ENCODE data around the gene NCS1.

NCS1 gene

GRCh38 chr9:130225586-130225985, 53.4 kb downstream of the NCS1 start:
- POLR2A ChIA-PET, result no interaction called here
- Histone ChIP-seq H3K4me1 (ENCODE audit: control insufficient read depth, insufficient read depth, low read length) (no peaks in the 10 kb centered on the region), H3K4me3 (ENCODE audit: low read depth, low read length) (no peak overlapping the region), H3K36me3 (ENCODE audit: control insufficient read depth in 2 of 2, insufficient read depth in 1 of 2, low read length in 2 of 2) (peaks cover 4 to 35% of the 10 kb centered on the region in 2 experiments; a peak in 2 of 3 replicates), H3K9me3 (ENCODE audit: control insufficient read depth, insufficient read depth, low read depth, low read length) (no peaks in the 10 kb centered on the region), H3K27ac (ENCODE audit: extremely low read depth, low read depth, low read length) (no peak overlapping the region)
- CTCF ChIA-PET, result interaction anchor here (1.2 kb wide), 2 partner anchors 11 to 119 kb away, joined by 5 to 6 read pairs; no protein-coding TSS in a partner anchor
- TF ChIP-seq ZNF423 (tag by site-specific recombination; IDR thresholded peaks at IDR 0.05) (no peak), ZNF530 (tag by site-specific recombination; IDR thresholded peaks at IDR 0.05; ENCODE audit: low read depth) (no peak)

DNA sequence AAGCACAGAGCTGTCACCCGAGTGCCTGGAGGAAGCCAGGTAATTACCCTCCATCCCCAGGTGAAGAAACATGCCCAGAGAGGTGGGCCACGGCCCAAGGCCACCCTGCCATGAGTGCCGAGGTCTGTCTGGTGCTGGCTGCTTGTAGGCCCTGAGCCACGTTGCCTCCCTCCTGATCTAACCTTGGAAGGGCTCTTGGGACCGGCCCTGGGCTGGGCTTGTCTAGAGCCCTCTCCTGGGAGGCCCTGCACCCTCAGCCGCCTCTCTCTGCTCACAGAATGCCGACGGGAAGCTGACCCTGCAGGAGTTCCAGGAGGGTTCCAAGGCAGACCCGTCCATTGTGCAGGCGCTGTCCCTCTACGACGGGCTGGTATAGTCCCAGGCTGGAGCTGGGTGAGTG, 53.9 kb downstream of the NCS1 start:
- no peak overlapping the region for H3K4me3 ChIP-seq (ENCODE audit: low read depth, low read length)
- ChIA-PET POLR2A (no interaction called here), CTCF (interaction anchor here (0.6 to 1.0 kb wide), 2 partner anchors 10 to 17 kb away, joined by 3 to 7 read pairs; no protein-coding TSS in a partner anchor)
- H3K27ac ChIP-seq (ENCODE audit: extremely low read depth, low read depth, low read length), result no peak overlapping the region
- H3K4me1 ChIP-seq (ENCODE audit: control insufficient read depth, insufficient read depth, low read length), result no peaks in the 10 kb centered on the region
- H3K9me3 ChIP-seq (ENCODE audit: control insufficient read depth, insufficient read depth, low read depth, low read length), result no peaks in the 10 kb centered on the region
- TF ChIP-seq ZNF707 (tag by site-specific recombination; IDR thresholded peaks at IDR 0.05) (no peak), GLIS2 (tag by site-specific recombination; IDR thresholded peaks at IDR 0.05) (no peak), ATF2 (tag by site-specific recombination; IDR thresholded peaks at IDR 0.05; ENCODE audit: low read depth) (no peak), KLF16 (tag by site-specific recombination; IDR thresholded peaks at IDR 0.05) (no peak), ZNF549 (tag by site-specific recombination; IDR thresholded peaks at IDR 0.05) (no peak), HOXA7 (CRISPR knock-in tag; IDR thresholded peaks at IDR 0.05; ENCODE audit: borderline replicate concordance) (no peak), ZSCAN18 (tag by site-specific recombination; IDR thresholded peaks at IDR 0.05) (no peak), ZNF2 (tag by site-specific recombination; IDR thresholded peaks at IDR 0.05) (no peak), ZNF140 (tag by site-specific recombination; IDR thresholded peaks at IDR 0.05) (no peak), ZSCAN30 (tag by site-specific recombination; IDR thresholded peaks at IDR 0.05) (no peak), KLF8 (tag by site-specific recombination; IDR thresholded peaks at IDR 0.05) (no peak), ZNF521 (tag by site-specific recombination; IDR thresholded peaks at IDR 0.05) (no peak), ZNF223 (tag by site-specific recombination; IDR thresholded peaks at IDR 0.05) (no peak), ZNF514 (tag by site-specific recombination; IDR thresholded peaks at IDR 0.05) (no peak), ZNF561 (tag by site-specific recombination; IDR thresholded peaks at IDR 0.05; ENCODE audit: borderline replicate concordance) (no peak), WT1 (tag by site-specific recombination; IDR thresholded peaks at IDR 0.05) (no peak)
- TF ChIP-seq, protein P1, sequence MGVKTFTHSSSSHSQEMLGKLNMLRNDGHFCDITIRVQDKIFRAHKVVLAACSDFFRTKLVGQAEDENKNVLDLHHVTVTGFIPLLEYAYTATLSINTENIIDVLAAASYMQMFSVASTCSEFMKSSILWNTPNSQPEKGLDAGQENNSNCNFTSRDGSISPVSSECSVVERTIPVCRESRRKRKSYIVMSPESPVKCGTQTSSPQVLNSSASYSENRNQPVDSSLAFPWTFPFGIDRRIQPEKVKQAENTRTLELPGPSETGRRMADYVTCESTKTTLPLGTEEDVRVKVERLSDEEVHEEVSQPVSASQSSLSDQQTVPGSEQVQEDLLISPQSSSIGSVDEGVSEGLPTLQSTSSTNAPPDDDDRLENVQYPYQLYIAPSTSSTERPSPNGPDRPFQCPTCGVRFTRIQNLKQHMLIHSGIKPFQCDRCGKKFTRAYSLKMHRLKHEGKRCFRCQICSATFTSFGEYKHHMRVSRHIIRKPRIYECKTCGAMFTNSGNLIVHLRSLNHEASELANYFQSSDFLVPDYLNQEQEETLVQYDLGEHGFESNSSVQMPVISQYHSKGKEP (tag by site-specific recombination; IDR thresholded peaks at IDR 0.05), result no peak
- TF ChIP-seq, protein P2, sequence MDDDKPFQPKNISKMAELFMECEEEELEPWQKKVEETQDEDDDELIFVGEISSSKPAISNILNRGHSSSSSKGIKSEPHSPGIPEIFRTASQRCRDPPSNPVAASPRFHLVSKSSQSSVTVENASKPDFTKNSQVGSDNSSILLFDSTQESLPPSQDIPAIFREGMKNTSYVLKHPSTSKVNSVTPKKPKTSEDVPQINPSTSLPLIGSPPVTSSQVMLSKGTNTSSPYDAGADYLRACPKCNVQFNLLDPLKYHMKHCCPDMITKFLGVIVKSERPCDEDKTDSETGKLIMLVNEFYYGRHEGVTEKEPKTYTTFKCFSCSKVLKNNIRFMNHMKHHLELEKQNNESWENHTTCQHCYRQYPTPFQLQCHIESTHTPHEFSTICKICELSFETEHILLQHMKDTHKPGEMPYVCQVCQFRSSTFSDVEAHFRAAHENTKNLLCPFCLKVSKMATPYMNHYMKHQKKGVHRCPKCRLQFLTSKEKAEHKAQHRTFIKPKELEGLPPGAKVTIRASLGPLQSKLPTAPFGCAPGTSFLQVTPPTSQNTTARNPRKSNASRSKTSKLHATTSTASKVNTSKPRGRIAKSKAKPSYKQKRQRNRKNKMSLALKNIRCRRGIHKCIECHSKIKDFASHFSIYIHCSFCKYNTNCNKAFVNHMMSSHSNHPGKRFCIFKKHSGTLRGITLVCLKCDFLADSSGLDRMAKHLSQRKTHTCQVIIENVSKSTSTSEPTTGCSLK (tag by site-specific recombination; IDR thresholded peaks at IDR 0.05), result no peak
- TF ChIP-seq, protein P3, sequence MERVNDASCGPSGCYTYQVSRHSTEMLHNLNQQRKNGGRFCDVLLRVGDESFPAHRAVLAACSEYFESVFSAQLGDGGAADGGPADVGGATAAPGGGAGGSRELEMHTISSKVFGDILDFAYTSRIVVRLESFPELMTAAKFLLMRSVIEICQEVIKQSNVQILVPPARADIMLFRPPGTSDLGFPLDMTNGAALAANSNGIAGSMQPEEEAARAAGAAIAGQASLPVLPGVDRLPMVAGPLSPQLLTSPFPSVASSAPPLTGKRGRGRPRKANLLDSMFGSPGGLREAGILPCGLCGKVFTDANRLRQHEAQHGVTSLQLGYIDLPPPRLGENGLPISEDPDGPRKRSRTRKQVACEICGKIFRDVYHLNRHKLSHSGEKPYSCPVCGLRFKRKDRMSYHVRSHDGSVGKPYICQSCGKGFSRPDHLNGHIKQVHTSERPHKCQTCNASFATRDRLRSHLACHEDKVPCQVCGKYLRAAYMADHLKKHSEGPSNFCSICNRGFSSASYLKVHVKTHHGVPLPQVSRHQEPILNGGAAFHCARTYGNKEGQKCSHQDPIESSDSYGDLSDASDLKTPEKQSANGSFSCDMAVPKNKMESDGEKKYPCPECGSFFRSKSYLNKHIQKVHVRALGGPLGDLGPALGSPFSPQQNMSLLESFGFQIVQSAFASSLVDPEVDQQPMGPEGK (tag by site-specific recombination; IDR thresholded peaks at IDR 0.05), result no peak
- peaks cover 4 to 35% of the 10 kb centered on the region in 2 experiments; a peak in 2 of 3 replicates for H3K36me3 ChIP-seq (ENCODE audit: control insufficient read depth in 2 of 2, insufficient read depth in 1 of 2, low read length in 2 of 2)
